OCI-LY1 (cell line): ENCODE data around the gene SLC25A34.

Experiments
- EZH2 ChIP-seq: fragments of 200-600 bp; sonication (generic), shearing (Covaris generic); IDR thresholded peaks from 2 replicates; pipeline ENCODE4 v1.8.0; 2017; ENCODE audit warnings: borderline replicate concordance, mixed run types, mild to moderate bottlenecking, antibody characterized with exemption, low read length, moderate library complexity, mixed read lengths
- TF ChIP-seq, protein P1 (sequence below): fragments of 200-600 bp; sonication (generic), shearing (Covaris generic); IDR thresholded peaks from 2 replicates; pipeline ENCODE4 v1.5.1; 2017; ENCODE audit warnings: mild to moderate bottlenecking, antibody characterized with exemption, low read length, moderate library complexity, mixed read lengths

DNA sequence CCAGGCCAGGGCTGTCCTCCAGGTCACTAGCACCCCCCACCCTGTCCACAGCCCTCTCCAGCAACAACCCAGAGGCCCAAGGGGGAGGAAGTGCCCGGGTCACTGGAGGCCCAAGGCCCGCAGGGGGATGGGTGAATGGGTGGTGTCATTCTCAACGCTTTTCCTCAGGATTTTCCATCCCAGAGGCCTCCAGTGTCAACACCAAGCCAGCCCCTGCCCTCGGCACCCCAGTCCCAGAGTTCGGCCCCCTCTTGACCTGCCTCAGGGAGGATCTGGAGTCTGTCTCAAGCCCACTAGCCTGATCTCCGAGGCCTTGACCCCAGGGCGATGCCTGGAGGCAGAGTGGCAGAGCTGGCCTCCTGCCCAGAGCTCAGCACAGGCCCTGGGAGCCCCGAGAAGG lies 11.3 kb downstream of the SLC25A34 start:
- TF ChIP-seq, protein P1, sequence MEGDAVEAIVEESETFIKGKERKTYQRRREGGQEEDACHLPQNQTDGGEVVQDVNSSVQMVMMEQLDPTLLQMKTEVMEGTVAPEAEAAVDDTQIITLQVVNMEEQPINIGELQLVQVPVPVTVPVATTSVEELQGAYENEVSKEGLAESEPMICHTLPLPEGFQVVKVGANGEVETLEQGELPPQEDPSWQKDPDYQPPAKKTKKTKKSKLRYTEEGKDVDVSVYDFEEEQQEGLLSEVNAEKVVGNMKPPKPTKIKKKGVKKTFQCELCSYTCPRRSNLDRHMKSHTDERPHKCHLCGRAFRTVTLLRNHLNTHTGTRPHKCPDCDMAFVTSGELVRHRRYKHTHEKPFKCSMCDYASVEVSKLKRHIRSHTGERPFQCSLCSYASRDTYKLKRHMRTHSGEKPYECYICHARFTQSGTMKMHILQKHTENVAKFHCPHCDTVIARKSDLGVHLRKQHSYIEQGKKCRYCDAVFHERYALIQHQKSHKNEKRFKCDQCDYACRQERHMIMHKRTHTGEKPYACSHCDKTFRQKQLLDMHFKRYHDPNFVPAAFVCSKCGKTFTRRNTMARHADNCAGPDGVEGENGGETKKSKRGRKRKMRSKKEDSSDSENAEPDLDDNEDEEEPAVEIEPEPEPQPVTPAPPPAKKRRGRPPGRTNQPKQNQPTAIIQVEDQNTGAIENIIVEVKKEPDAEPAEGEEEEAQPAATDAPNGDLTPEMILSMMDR = no peak
- no peak for TF ChIP-seq EZH2
